ENCODE results near the gene PRSS50.

DNA sequence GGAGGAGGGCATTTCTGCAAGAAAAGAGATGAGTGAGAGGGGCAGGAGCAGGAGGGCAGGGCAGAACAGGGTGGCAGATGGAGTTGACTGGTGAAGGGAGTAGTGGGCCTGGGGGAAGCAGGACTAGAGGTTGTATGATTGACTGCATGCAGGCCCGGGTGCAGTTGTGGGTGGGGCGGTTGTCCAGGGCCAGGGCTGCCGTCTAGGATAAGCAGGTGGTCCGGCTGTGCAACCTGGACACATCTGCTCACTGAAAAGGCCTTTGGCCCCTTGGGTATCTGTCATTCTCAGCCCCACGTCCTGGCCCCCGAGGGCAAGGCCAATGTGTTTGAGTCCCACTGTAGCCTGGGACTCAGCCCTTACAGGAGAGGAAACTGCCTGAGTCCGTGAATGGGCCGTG, 49.6 kb downstream of the PRSS50 start:
- TF ChIP-seq POLR2A (IDR thresholded peaks at IDR 0.05), result no peak
- TF ChIP-seq, protein P1, sequence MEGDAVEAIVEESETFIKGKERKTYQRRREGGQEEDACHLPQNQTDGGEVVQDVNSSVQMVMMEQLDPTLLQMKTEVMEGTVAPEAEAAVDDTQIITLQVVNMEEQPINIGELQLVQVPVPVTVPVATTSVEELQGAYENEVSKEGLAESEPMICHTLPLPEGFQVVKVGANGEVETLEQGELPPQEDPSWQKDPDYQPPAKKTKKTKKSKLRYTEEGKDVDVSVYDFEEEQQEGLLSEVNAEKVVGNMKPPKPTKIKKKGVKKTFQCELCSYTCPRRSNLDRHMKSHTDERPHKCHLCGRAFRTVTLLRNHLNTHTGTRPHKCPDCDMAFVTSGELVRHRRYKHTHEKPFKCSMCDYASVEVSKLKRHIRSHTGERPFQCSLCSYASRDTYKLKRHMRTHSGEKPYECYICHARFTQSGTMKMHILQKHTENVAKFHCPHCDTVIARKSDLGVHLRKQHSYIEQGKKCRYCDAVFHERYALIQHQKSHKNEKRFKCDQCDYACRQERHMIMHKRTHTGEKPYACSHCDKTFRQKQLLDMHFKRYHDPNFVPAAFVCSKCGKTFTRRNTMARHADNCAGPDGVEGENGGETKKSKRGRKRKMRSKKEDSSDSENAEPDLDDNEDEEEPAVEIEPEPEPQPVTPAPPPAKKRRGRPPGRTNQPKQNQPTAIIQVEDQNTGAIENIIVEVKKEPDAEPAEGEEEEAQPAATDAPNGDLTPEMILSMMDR (IDR thresholded peaks at IDR 0.05), result no peak

Measured in right lobe of liver (tissue), 4 donors.